HG02571 (cell line): Measurements from ENCODE around the gene GUCY1A1.

Source experiments
- ATAC-seq: cut with Tn5 transposase; IDR thresholded peaks from one replicate; pipeline ENCODE4 v1.9.1; 2021; ENCODE audit warnings: mild to moderate bottlenecking, moderate library complexity; ENCODE audit not compliant: unreplicated experiment

Gene GUCY1A1

GRCh38 chr4:155772459-155773195, 106.0 kb downstream of the GUCY1A1 start:
- ATAC-seq: no peak

- ATAC-seq: no peak
Measured at GRCh38 chr4:155773196-155773800, 106.7 kb downstream of the GUCY1A1 start.

DNA sequence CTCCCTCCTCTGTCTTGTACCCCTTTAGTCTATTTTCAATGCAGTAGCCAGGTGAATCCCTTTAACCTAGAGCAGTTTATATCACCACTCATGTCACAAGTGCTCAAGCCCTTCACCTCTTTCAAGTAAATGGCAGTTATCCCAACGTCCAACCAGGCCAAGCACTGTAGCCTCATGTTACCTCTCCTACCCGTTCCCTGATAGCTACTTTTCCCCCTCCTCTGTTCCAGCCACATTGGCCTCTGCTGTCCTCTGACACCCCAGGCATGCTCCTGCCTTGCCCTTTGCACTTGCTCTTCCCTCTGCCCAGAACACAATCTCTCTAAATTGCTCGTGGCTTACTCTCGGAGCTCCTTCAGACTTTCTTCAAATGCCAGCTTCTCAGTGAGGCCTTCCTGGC, 107.4 kb downstream of the GUCY1A1 start:
- ATAC-seq: no peak

DNA sequence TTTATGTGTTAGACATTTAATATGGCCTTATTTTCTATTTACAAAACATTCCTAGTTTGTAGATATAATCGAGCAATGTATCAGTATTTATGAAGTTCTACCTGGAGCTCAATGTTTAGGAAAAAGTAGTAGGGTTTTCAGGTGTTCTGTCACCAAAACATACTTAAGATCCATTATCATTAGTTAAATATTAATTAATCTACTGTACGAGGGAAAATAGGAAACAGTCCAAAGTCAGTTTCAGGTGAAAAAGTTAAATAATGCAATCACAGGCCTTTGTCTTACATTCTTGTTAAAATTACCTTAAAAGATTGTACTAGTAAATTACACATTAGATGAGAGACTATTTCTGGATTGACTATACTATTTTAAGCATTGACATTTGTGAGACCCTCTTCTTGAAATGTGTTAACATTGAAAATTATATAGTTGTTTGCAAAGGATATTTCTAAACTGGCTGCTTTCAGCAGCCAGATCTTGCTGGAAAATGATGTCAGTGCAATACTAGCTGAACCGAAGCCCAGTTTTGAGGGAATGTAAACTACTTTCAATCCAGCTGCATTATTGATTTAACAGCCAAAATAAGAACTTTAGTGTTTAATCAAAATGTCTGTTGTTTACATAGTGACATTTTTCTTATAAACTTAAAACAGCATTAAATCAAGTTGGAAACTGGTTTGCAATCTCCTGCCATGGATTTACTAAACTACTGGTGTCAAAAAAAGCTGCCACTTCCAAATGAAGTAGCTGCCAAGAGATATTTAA, 111.5 kb downstream of the GUCY1A1 start:
- ATAC-seq: no peak

- no peak for ATAC-seq
Measured at GRCh38 chr4:155780775-155781174, 114.1 kb downstream of the GUCY1A1 start.

DNA sequence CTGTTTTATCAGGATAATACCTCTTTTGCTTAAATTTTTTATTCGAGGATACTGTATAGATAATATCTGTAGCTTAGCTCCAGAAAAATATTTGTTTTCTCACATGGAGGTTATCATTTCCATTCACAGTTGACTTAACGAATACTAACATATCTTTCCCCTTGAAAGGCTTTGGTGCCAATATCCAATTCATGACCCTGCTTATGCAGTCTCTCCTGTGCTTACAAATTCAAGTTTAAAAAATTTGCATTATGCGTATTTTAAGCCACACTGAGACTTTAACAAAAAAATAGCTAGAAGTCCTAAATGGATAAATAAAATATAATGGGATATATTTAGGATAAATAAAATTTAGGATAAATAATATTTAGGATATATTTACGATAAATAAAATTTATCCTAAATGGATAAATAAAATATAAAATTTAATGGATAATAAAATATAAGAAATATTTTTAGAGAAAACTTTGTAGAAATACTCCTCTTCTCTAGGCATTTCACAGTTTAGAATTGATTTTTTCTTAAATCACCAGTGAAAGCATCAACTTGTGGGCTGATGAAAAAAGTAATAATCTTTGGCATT, 114.7 kb downstream of the GUCY1A1 start:
- no peak for ATAC-seq
